Measurements from ENCODE around the gene IRX4.

GRCh38 chr5:1867815-1868143 lies 14.9 kb downstream of the IRX4 start:
- TF ChIP-seq POLR2A (IDR thresholded peaks at IDR 0.05) = no peak
- TF ChIP-seq, protein P1, sequence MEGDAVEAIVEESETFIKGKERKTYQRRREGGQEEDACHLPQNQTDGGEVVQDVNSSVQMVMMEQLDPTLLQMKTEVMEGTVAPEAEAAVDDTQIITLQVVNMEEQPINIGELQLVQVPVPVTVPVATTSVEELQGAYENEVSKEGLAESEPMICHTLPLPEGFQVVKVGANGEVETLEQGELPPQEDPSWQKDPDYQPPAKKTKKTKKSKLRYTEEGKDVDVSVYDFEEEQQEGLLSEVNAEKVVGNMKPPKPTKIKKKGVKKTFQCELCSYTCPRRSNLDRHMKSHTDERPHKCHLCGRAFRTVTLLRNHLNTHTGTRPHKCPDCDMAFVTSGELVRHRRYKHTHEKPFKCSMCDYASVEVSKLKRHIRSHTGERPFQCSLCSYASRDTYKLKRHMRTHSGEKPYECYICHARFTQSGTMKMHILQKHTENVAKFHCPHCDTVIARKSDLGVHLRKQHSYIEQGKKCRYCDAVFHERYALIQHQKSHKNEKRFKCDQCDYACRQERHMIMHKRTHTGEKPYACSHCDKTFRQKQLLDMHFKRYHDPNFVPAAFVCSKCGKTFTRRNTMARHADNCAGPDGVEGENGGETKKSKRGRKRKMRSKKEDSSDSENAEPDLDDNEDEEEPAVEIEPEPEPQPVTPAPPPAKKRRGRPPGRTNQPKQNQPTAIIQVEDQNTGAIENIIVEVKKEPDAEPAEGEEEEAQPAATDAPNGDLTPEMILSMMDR (IDR thresholded peaks at IDR 0.05) = no peak

All from tibial nerve (tissue), 3 donors.